H1 (cell line): ENCODE data around the gene HOXA6. TPM values are rescaled to one million over a fixed set of nuclear protein-coding genes. Genes with fewer than 3 reads are reported as not detected.

Experiments
- polyA plus RNA-seq, 7 experiments: library from polyadenylated mRNA; depleted of rRNA in 3 of 7; stranded (reverse) in 5 of 7; unstranded in 2 of 7; fragments of >200 nt in 5 of 7; fragments of 200-250 nt in 2 of 7; gene quantifications; 1 replicate in 5 of 7; 2 replicates in 1 of 7; 4 replicates in 1 of 7; pipeline versions ENCODE4 v1.2.1 to v1.2.3, GENCODE V29; 2011 to 2013; ENCODE audit warnings: missing spikeins in 2 of 7, mixed read lengths in 2 of 7
- total RNA-seq: library from RNA; stranded (reverse); fragmentation: NEBNext Ultra II Directional; extraction: Animal tissue kit (Norgen Biotek cat#: 25700); gene quantifications from 2 replicates; pipeline ENCODE4 v1.2.1, GENCODE V29; 2021
- TF ChIP-seq, protein P1 (sequence below): fragments of 300-600 bp; sonication (generic); IDR thresholded peaks from 2 replicates; pipeline ENCODE4 v1.7.1; 2012; ENCODE audit warnings: low read length, moderate library complexity, mild to moderate bottlenecking, inconsistent platforms; ENCODE audit not compliant: insufficient replicate concordance

Gene HOXA6
- total and polyA plus RNA-seq, 2 of the 8 experiments (the other 6 are each of a cell fraction or from before 2014, with no cell fraction given) = not detected

DNA sequence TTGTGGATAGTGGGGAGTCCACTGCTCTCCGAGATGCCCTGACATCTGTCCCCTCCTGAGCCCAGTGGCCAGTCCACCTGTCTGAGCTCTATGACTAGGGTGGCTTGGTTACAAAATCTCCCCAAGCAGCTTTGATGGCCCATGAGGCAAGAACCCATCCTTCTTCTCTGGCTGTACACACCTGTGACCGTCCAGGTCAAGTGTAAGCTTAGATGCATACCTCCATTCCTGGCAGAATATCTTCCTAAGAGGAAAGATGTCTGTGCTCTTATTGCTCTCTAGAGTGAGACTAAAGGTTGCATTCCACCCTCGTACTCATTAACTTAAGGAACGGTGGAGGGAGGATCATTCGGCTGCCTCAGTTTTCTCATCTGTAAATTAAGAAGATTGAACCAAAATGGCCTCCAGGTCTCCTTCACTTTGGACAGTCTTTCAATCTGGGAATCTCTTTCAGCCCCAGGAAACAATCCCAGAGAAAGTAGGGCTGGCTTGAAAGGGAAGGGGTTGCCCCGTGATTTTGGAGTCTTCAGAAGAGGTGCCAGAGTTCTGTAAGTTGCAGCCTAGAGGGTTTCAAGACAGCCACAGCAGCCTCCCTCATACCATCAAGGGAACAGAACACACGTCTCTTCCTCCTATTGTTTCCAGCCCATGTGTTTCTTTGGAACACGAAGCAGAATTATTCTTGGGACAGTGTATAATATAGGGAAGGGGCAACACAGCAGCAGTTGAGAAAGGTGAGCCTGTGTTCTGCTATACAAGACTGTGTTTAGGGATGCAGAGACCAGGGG lies 22.5 kb downstream of the HOXA6 start (continued):
- TF ChIP-seq, protein P1, sequence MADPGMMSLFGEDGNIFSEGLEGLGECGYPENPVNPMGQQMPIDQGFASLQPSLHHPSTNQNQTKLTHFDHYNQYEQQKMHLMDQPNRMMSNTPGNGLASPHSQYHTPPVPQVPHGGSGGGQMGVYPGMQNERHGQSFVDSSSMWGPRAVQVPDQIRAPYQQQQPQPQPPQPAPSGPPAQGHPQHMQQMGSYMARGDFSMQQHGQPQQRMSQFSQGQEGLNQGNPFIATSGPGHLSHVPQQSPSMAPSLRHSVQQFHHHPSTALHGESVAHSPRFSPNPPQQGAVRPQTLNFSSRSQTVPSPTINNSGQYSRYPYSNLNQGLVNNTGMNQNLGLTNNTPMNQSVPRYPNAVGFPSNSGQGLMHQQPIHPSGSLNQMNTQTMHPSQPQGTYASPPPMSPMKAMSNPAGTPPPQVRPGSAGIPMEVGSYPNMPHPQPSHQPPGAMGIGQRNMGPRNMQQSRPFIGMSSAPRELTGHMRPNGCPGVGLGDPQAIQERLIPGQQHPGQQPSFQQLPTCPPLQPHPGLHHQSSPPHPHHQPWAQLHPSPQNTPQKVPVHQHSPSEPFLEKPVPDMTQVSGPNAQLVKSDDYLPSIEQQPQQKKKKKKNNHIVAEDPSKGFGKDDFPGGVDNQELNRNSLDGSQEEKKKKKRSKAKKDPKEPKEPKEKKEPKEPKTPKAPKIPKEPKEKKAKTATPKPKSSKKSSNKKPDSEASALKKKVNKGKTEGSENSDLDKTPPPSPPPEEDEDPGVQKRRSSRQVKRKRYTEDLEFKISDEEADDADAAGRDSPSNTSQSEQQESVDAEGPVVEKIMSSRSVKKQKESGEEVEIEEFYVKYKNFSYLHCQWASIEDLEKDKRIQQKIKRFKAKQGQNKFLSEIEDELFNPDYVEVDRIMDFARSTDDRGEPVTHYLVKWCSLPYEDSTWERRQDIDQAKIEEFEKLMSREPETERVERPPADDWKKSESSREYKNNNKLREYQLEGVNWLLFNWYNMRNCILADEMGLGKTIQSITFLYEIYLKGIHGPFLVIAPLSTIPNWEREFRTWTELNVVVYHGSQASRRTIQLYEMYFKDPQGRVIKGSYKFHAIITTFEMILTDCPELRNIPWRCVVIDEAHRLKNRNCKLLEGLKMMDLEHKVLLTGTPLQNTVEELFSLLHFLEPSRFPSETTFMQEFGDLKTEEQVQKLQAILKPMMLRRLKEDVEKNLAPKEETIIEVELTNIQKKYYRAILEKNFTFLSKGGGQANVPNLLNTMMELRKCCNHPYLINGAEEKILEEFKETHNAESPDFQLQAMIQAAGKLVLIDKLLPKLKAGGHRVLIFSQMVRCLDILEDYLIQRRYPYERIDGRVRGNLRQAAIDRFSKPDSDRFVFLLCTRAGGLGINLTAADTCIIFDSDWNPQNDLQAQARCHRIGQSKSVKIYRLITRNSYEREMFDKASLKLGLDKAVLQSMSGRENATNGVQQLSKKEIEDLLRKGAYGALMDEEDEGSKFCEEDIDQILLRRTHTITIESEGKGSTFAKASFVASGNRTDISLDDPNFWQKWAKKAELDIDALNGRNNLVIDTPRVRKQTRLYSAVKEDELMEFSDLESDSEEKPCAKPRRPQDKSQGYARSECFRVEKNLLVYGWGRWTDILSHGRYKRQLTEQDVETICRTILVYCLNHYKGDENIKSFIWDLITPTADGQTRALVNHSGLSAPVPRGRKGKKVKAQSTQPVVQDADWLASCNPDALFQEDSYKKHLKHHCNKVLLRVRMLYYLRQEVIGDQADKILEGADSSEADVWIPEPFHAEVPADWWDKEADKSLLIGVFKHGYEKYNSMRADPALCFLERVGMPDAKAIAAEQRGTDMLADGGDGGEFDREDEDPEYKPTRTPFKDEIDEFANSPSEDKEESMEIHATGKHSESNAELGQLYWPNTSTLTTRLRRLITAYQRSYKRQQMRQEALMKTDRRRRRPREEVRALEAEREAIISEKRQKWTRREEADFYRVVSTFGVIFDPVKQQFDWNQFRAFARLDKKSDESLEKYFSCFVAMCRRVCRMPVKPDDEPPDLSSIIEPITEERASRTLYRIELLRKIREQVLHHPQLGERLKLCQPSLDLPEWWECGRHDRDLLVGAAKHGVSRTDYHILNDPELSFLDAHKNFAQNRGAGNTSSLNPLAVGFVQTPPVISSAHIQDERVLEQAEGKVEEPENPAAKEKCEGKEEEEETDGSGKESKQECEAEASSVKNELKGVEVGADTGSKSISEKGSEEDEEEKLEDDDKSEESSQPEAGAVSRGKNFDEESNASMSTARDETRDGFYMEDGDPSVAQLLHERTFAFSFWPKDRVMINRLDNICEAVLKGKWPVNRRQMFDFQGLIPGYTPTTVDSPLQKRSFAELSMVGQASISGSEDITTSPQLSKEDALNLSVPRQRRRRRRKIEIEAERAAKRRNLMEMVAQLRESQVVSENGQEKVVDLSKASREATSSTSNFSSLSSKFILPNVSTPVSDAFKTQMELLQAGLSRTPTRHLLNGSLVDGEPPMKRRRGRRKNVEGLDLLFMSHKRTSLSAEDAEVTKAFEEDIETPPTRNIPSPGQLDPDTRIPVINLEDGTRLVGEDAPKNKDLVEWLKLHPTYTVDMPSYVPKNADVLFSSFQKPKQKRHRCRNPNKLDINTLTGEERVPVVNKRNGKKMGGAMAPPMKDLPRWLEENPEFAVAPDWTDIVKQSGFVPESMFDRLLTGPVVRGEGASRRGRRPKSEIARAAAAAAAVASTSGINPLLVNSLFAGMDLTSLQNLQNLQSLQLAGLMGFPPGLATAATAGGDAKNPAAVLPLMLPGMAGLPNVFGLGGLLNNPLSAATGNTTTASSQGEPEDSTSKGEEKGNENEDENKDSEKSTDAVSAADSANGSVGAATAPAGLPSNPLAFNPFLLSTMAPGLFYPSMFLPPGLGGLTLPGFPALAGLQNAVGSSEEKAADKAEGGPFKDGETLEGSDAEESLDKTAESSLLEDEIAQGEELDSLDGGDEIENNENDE = no peak
